H1 (cell line): ENCODE results near the gene KCTD17. TPM values are rescaled to one million over a fixed set of nuclear protein-coding genes. Genes with fewer than 3 reads are reported as not detected.

Experiments
- CTCF ChIA-PET: fragments of 300-600 bp; sonication (Branson Sonifier 250); formaldehyde crosslinking; loops from one replicate; lab custom pipeline; 2021; ENCODE audit not compliant: partially characterized antibody; lab: Charles Lee
- POLR2A ChIA-PET: fragments of 300-600 bp; sonication (Branson Sonifier 250); formaldehyde crosslinking; loops from one replicate; lab custom pipeline; 2021; ENCODE audit warnings: inconsistent platforms; ENCODE audit not compliant: partially characterized antibody; lab: Charles Lee
- DNase-seq, 2 experiments: peaks; one replicate each; pipeline versions ENCODE4 v3.0.0 to v3.0.0-alpha.2; 2010 to 2022; ENCODE audit warnings: low spot score in 2 of 2, low read depth in 1 of 2, mixed read lengths in 1 of 2
- FAIRE-seq: peaks from 2 replicates; lab custom pipeline; 2011; peaks lifted over from hg19 to GRCh38; lab: Jason Lieb, UNC
- H2AFZ ChIP-seq: 2 replicates; pipeline ENCODE4 v1.8.1; 2012; ENCODE audit warnings: low read length, inconsistent platforms
- H2AK5ac ChIP-seq: 2 replicates; pipeline ENCODE4 v1.6.1; 2013; ENCODE audit warnings: low read depth, low read length
- H2BK120ac ChIP-seq: replicated peaks from 2 replicates; pipeline ENCODE3; 2013; ENCODE audit warnings: low read depth, low read length, inconsistent platforms
- H2BK12ac ChIP-seq: 2 replicates; pipeline ENCODE4 v1.6.1; 2013; ENCODE audit warnings: low read depth, low read length
- H2BK15ac ChIP-seq: 2 replicates; pipeline ENCODE4 v1.6.1; 2013; ENCODE audit warnings: low read length
- H2BK20ac ChIP-seq: 2 replicates; pipeline ENCODE4 v1.6.1; 2013; ENCODE audit warnings: low read length
- H2BK5ac ChIP-seq: 2 replicates; pipeline ENCODE4 v1.6.1; 2013; ENCODE audit warnings: low read depth, low read length
- H3K14ac ChIP-seq: 2 replicates; pipeline ENCODE4 v1.6.1; 2013; ENCODE audit warnings: inconsistent platforms; ENCODE audit not compliant: insufficient read length
- H3K18ac ChIP-seq: 2 replicates; pipeline ENCODE4 v1.6.1; 2013; ENCODE audit warnings: low read length; ENCODE audit errors: extremely low read depth
- H3K23ac ChIP-seq: 2 replicates; pipeline ENCODE4 v1.6.1; 2013; ENCODE audit warnings: inconsistent platforms; ENCODE audit not compliant: insufficient read length
- H3K23me2 ChIP-seq: 2 replicates; pipeline ENCODE4 v1.6.1; 2013; ENCODE audit warnings: low read depth, low read length
- H3K27ac ChIP-seq: 2 replicates; pipeline ENCODE4 v1.6.1; 2011; ENCODE audit warnings: low read depth, low read length, inconsistent platforms
- H3K27me3 ChIP-seq, 4 experiments: replicated peaks in 1 of 4; 1 replicate in 1 of 4; 2 replicates in 3 of 4; pipeline versions ENCODE4 v1.6.1 to v1.8.1; 2011 to 2013; ENCODE audit warnings: low read length in 3 of 4, mild to moderate bottlenecking in 3 of 4, inconsistent platforms in 2 of 4, mixed read lengths in 2 of 4, moderate library complexity in 1 of 4; ENCODE audit not compliant: control insufficient read depth in 3 of 4, insufficient read depth in 3 of 4; ENCODE audit errors: extremely low read depth in 1 of 4
- H3K36me3 ChIP-seq, 4 experiments: 2 replicates each; pipeline versions ENCODE4 v1.6.1 to v1.8.1; 2011 to 2013; ENCODE audit warnings: mild to moderate bottlenecking in 4 of 4, low read length in 3 of 4, moderate library complexity in 2 of 4, control low read depth in 1 of 4, inconsistent platforms in 1 of 4; ENCODE audit not compliant: insufficient read depth in 4 of 4, control insufficient read depth in 2 of 4
- H3K4ac ChIP-seq: replicated peaks from 2 replicates; pipeline ENCODE3; 2013; ENCODE audit warnings: low read length, low read depth, mixed read lengths, inconsistent platforms; ENCODE audit not compliant: insufficient read length
- H3K4me1 ChIP-seq, 4 experiments: replicated peaks in 1 of 4; 1 replicate in 1 of 4; 2 replicates in 3 of 4; pipeline versions ENCODE4 v1.6.1 to v1.8.1; 2011 to 2013; ENCODE audit warnings: low read length in 3 of 4, inconsistent platforms in 2 of 4, mixed read lengths in 1 of 4; ENCODE audit not compliant: insufficient read depth in 4 of 4, control insufficient read depth in 3 of 4
- H3K4me2 ChIP-seq, 2 experiments: 2 replicates each; pipeline versions ENCODE4 v1.6.1 to v1.8.1; 2011 to 2013; ENCODE audit warnings: low read depth in 2 of 2, low read length in 2 of 2, control low read depth in 1 of 2, inconsistent platforms in 1 of 2, mild to moderate bottlenecking in 1 of 2; ENCODE audit not compliant: insufficient read depth in 1 of 2
- H3K4me3 ChIP-seq, 4 experiments: fragments of 200-600, 300-600 bp in 1 of 4; sonication (generic), shearing (Covaris generic), sonication (Bioruptor Twin) in 1 of 4; 2 replicates each; pipeline versions ENCODE4 v1.5.1 to v1.8.1; 2011 to 2016; ENCODE audit warnings: low read length in 4 of 4, low read depth in 3 of 4, control low read depth in 2 of 4, inconsistent platforms in 2 of 4, mild to moderate bottlenecking in 2 of 4, mixed read lengths in 1 of 4, moderate library complexity in 1 of 4; ENCODE audit not compliant: insufficient read depth in 2 of 4; ENCODE audit errors: extremely low read depth in 1 of 4
- H3K56ac ChIP-seq: replicated peaks from 2 replicates; pipeline ENCODE3; 2013; ENCODE audit warnings: low read depth, mild to moderate bottlenecking, mixed read lengths, low read length, inconsistent platforms; ENCODE audit not compliant: insufficient read length
- H3K79me1 ChIP-seq: 2 replicates; pipeline ENCODE4 v1.6.1; 2013; ENCODE audit warnings: low read depth, low read length, control low read depth
- H3K79me2 ChIP-seq, 2 experiments: 2 replicates each; pipeline versions ENCODE4 v1.6.1 to v1.8.1; 2012 to 2013; ENCODE audit warnings: low read length in 2 of 2, mild to moderate bottlenecking in 2 of 2, inconsistent platforms in 1 of 2; ENCODE audit not compliant: insufficient read depth in 2 of 2, control insufficient read depth in 1 of 2
- H3K9ac ChIP-seq, 4 experiments: replicated peaks in 1 of 4; 1 replicate in 1 of 4; 2 replicates in 3 of 4; pipeline versions ENCODE4 v1.6.1 to v1.8.1; 2011 to 2013; ENCODE audit warnings: low read depth in 3 of 4, low read length in 3 of 4, control low read depth in 2 of 4, mild to moderate bottlenecking in 2 of 4, moderate library complexity in 2 of 4, inconsistent platforms in 1 of 4; ENCODE audit errors: extremely low read depth in 1 of 4
- H3K9me3 ChIP-seq, 2 experiments: 2 replicates each; pipeline versions ENCODE4 v1.6.1 to v1.8.1; 2012 to 2013; ENCODE audit warnings: mild to moderate bottlenecking in 2 of 2, moderate library complexity in 2 of 2, control low read depth in 1 of 2, inconsistent platforms in 1 of 2, low read depth in 1 of 2, low read length in 1 of 2, mixed read lengths in 1 of 2; ENCODE audit not compliant: insufficient read depth in 2 of 2
- H4K20me1 ChIP-seq, 2 experiments: replicated peaks in 1 of 2; 2 replicates each; pipeline versions ENCODE3 to v1.8.1; 2011 to 2013; ENCODE audit warnings: inconsistent platforms in 2 of 2, low read length in 2 of 2, mild to moderate bottlenecking in 1 of 2; ENCODE audit not compliant: insufficient read depth in 2 of 2, control insufficient read depth in 1 of 2
- H4K5ac ChIP-seq: 2 replicates; pipeline ENCODE4 v1.6.1; 2013; ENCODE audit warnings: low read length, low read depth, mixed read lengths, inconsistent platforms; ENCODE audit not compliant: insufficient read length
- H4K8ac ChIP-seq: 2 replicates; pipeline ENCODE4 v1.8.0; 2013; ENCODE audit warnings: mild to moderate bottlenecking, moderate library complexity, low read length, inconsistent platforms; ENCODE audit not compliant: insufficient read depth; ENCODE audit errors: extremely low read depth
- H4K91ac ChIP-seq: replicated peaks from 2 replicates; pipeline ENCODE3; 2013; ENCODE audit warnings: low read length, mixed read lengths, inconsistent platforms; ENCODE audit not compliant: insufficient read length
- GABPA ChIP-seq: IDR thresholded peaks from 2 replicates; pipeline ENCODE4 v1.6.1; 2011; ENCODE audit warnings: mild to moderate bottlenecking, low read length, moderate library complexity, borderline replicate concordance; ENCODE audit not compliant: insufficient read depth
- JUN ChIP-seq: IDR thresholded peaks from 2 replicates; pipeline ENCODE4 v1.6.1; 2011; ENCODE audit warnings: low read depth, mild to moderate bottlenecking, improper control_type of control experiment, low read length
- POU5F1 ChIP-seq: IDR thresholded peaks from 2 replicates; pipeline ENCODE4 v1.6.1; 2011; ENCODE audit warnings: low read depth, mild to moderate bottlenecking, low read length, moderate library complexity
- WGBS, 2 experiments: shearing (Covaris generic) in 1 of 2; methylation state at CpG; one replicate each; pipeline versions ENCODE4 v1.1.6 to v1.1.7; 2013 to 2015; ENCODE audit warnings: low lambda C conversion rate in 2 of 2, mixed read lengths in 2 of 2, inconsistent platforms in 1 of 2, low coverage in 1 of 2, missing lambda C conversion rate in 1 of 2; ENCODE audit not compliant: insufficient replicate concordance in 2 of 2, insufficient coverage in 1 of 2, insufficient read length in 1 of 2; ENCODE audit errors: extremely low coverage in 1 of 2, missing lambda C conversion rate in 1 of 2; 5-methylcytosine and 5-hydroxymethylcytosine counted together
- polyA plus RNA-seq, 7 experiments: library from polyadenylated mRNA; depleted of rRNA in 3 of 7; stranded (reverse) in 5 of 7; unstranded in 2 of 7; fragments of >200 nt in 5 of 7; fragments of 200-250 nt in 2 of 7; gene quantifications; 1 replicate in 5 of 7; 2 replicates in 1 of 7; 4 replicates in 1 of 7; pipeline versions ENCODE4 v1.2.1 to v1.2.3, GENCODE V29; 2011 to 2013; ENCODE audit warnings: missing spikeins in 2 of 7, mixed read lengths in 2 of 7
- total RNA-seq: library from RNA; stranded (reverse); fragmentation: NEBNext Ultra II Directional; extraction: Animal tissue kit (Norgen Biotek cat#: 25700); gene quantifications from 2 replicates; pipeline ENCODE4 v1.2.1, GENCODE V29; 2021

Gene KCTD17
- total and polyA plus RNA-seq, 2 of the 8 experiments (the other 6 are each of a cell fraction or from before 2014, with no cell fraction given): 39.4 to 44.0 TPM

GRCh38 chr22:37056246-37056645 lies 4.7 kb downstream of the KCTD17 start:
- POLR2A ChIA-PET: interaction anchor here (0.5 kb wide), 1 partner anchor 150 kb away, joined by 4 read pairs; no protein-coding TSS in a partner anchor
- TF ChIP-seq POU5F1 (no peak), JUN (no peak), GABPA (no peak)
- H2BK20ac ChIP-seq: no peak overlapping the region

More at GRCh38 chr22:37056246-37056645, 4.7 kb downstream of the KCTD17 start:
- H3K14ac ChIP-seq: no peak overlapping the region
- no peak overlapping the region for H3K4me3 ChIP-seq
- no peak overlapping the region for H2BK12ac ChIP-seq
- H3K27me3 ChIP-seq: no peaks in the 10 kb centered on the region; a peak in 1 of 7 replicates
- H3K4ac ChIP-seq: no peak overlapping the region
- no peak overlapping the region for H2BK15ac ChIP-seq
- DNase-seq (no peak), FAIRE-seq (no peak)
- H3K4me2 ChIP-seq: no peak overlapping the region
- no peak overlapping the region for H4K91ac ChIP-seq
- no peak overlapping the region for H4K8ac ChIP-seq
- no peaks in the 10 kb centered on the region for H3K79me1 ChIP-seq
- no peak overlapping the region for H2BK120ac ChIP-seq
- WGBS, 2 experiments: 88% methylated on average over 13 of the region's 13 CpGs; no CpG with 5 or more reads in 1 of the 2 experiments
- H4K5ac ChIP-seq: no peak overlapping the region
- H3K18ac ChIP-seq: no peak overlapping the region
- no peak overlapping the region for H3K23ac ChIP-seq
- H3K36me3 ChIP-seq: peaks cover 0 to 10% (median 2%) of the 10 kb centered on the region in 4 experiments; a peak in 3 of 8 replicates
- H3K27ac ChIP-seq: no peak overlapping the region
- peaks cover 0 to 16% of the 10 kb centered on the region in 2 experiments for H4K20me1 ChIP-seq
- no peaks in the 10 kb centered on the region for H3K79me2 ChIP-seq
- no peak overlapping the region for H3K9ac ChIP-seq
- H3K56ac ChIP-seq: no peak overlapping the region
- H3K23me2 ChIP-seq: peaks cover 5% of the 10 kb centered on the region; the same call in 1 of the 2 replicates
- no peak overlapping the region for H2BK5ac ChIP-seq
- H3K4me1 ChIP-seq: peaks cover 0 to 7% (median 3%) of the 10 kb centered on the region in 4 experiments; a peak in 3 of 7 replicates
- CTCF ChIA-PET: interaction anchor here (0.9 to 3.3 kb wide), 4 partner anchors 11 to 200 kb away, joined by 3 to 27 read pairs (median 4); no protein-coding TSS in a partner anchor
- no peaks in the 10 kb centered on the region for H3K9me3 ChIP-seq
- no peak overlapping the region for H2AFZ ChIP-seq
- H2AK5ac ChIP-seq: no peak overlapping the region
